C4-2B (cell line): ENCODE results near the gene PRDM4.
"Not testable (repeated sequence)": the region's sequence is repeated elsewhere in the genome, so short reads cannot be mapped to it uniquely, and the experiment has no call there.

Experiments used
- H3K27ac ChIP-seq: fragments of 450-650 bp; 2 replicates; pipeline ENCODE4 v1.5.1; 2017
- CTCF ChIP-seq: fragments of 450-650 bp; conservative IDR thresholded peaks from 2 replicates; pipeline ENCODE4 v1.5.1; 2017; ENCODE audit warnings: mild to moderate bottlenecking
- ZFX ChIP-seq: fragments of 450-650 bp; IDR thresholded peaks from 2 replicates; pipeline ENCODE4 v1.6.1; 2017

Gene PRDM4

DNA sequence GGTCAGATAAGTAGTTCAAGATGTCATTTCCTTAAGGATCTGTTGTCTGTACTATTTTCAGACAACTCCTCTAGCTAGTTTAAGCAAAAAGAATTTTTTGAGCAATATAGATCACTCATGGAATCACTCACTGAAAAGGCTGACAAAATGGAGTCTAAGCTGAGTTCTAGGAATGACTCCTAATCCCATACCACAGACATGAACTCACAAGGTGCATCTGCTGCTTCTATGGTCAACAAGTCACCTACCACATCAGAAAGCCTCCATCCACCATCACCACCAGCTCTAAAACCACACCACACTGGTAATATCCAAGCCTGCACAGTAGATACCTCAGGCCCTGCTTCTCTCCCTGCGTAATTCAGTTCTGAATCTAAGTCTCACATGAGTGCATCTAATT, 42.3 kb downstream of the PRDM4 start:
- TF ChIP-seq CTCF: no peak
- TF ChIP-seq ZFX: no peak
- no peak overlapping the region for H3K27ac ChIP-seq

GRCh38 chr12:107715780-107716179, 45.2 kb downstream of the PRDM4 start:
- no peak overlapping the region for H3K27ac ChIP-seq
- TF ChIP-seq ZFX: no peak
- no peak for TF ChIP-seq CTCF

DNA sequence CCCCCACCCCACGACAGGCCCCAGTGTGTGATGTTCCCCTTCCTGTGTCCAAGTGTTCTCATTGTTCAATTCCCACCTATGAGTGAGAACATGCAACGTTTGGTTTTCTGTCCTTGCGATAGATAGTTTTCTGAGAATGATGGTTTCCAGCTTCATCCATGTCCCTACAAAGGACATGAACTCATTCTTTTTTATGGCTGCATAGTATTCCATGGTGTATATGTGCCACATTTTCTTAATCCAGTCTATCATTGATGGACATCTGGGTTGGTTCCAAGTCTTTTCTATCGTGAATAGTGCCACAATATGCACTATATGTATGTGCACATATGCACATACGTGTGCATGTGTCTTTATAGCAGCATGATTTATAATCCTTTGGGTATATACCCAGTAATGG, 55.4 kb downstream of the PRDM4 start:
- H3K27ac ChIP-seq: not testable (repeated sequence)

- H3K27ac ChIP-seq: no peak overlapping the region
- TF ChIP-seq CTCF: no peak
- TF ChIP-seq ZFX: no peak
Observed at GRCh38 chr12:107704041-107704440, 56.9 kb downstream of the PRDM4 start.

- no peak for TF ChIP-seq ZFX
- TF ChIP-seq CTCF: no peak
- H3K27ac ChIP-seq: no peak overlapping the region
Observed at GRCh38 chr12:107702106-107702505, 58.8 kb downstream of the PRDM4 start.

- TF ChIP-seq CTCF: peak; percentile 51
- H3K27ac ChIP-seq: peak overlapping the region; percentile 46; the same call in 1 of the 2 replicates
Observed at GRCh38 chr12:107695772-107696171, 65.2 kb downstream of the PRDM4 start.

DNA sequence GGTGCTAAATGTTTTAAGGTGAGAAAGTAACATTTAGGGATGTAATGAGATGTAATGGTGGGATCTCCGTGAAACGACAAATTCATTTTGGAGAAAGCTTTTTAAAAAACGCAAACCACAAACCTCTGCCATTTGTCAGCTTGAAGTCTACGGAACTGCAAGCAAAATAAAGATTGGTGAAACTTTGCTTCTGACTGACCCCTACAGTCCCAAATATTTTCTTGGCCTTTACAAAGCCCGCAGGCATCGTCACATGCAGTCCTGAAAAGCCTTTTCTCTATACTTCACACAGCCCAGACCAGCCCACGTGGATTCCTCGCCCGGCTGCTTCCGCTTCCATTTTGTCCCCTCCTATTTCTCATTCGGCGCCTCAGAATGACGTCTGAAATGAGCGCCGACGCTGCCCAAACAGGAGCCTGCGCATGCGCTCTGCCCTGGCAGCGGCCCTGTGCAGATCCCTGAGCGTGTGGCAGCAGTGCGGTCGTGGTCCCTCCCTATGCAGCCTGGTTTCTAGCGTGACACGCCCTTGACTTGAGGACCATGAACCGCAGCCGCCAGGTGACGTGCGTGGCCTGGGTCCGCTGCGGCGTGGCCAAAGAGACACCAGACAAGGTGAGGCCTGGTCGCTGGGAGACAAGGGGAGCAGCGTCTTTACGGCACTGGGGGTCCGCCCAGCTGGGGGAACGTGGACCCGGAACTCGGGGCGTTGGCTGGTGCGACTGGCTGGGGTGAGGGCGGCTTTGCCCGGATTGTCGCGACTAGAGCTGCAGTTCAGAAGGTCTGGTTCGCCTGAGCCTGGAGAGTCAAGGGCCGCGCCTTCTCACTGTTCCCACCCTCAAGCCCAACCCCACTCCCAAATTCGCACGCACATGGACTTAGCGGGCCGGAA, 75.3 kb downstream of the PRDM4 start, which contains the start of gene PWP1:
PWP1 (plus strand) TSS at position 440 of the 889 bp plus-strand sequence; CDS start at position 541, 101 bp downstream.
- TF ChIP-seq CTCF (no peak), ZFX (peak; percentile 85)
- peak within 1 kb of the TSS; percentile 82 for H3K27ac ChIP-seq

GRCh38 chr12:107684990-107685359, 76.0 kb downstream of the PRDM4 start:
- H3K27ac ChIP-seq: peak overlapping the region; percentile 82
- TF ChIP-seq CTCF: no peak
- TF ChIP-seq ZFX: no peak
